Measurements from ENCODE around the gene RTP3. TPM values are rescaled to one million over a fixed set of nuclear protein-coding genes. Genes with fewer than 3 reads are reported as not detected.

The RTP3 gene
- total and polyA plus RNA-seq, 2 of the 8 experiments (the other 6 are each of a cell fraction or from before 2014, with no cell fraction given) = 0.08 TPM; not detected in 1

GRCh38 chr3:46544771-46545503 is 47.2 kb downstream of the RTP3 start:
- Histone ChIP-seq H3K79me1 (ENCODE audit: low read depth, low read length) (no peaks in the 10 kb centered on the region), H4K5ac (ENCODE audit: insufficient read length, low read depth, low read length) (peak overlapping the region; percentile 4), H3K79me2 (ENCODE audit: control insufficient read depth in 1 of 2, insufficient read depth in 2 of 2, low read length in 2 of 2) (no peaks in the 10 kb centered on the region; a peak in 1 of 4 replicates), H3K36me3 (ENCODE audit: control insufficient read depth in 2 of 4, insufficient read depth in 4 of 4, low read length in 3 of 4) (peaks cover 0 to 10% (median 3%) of the 10 kb centered on the region in 4 experiments; a peak in 2 of 8 replicates), H3K18ac (ENCODE audit: extremely low read depth, low read length) (peak overlapping the region; percentile 82), H3K14ac (ENCODE audit: insufficient read length) (no peak overlapping the region), H2BK5ac (ENCODE audit: low read depth, low read length) (peak overlapping the region; percentile 89), H4K91ac (replicated peaks; ENCODE audit: insufficient read length, low read length) (peak overlapping the region; percentile 96), H2BK15ac (ENCODE audit: low read length) (peak overlapping the region; percentile 3; the same call in 1 of the 2 replicates), H3K27ac (ENCODE audit: low read depth, low read length) (peak overlapping the region; percentile 29), H2BK120ac (replicated peaks; ENCODE audit: low read depth, low read length) (peak overlapping the region; percentile 89), H2BK20ac (ENCODE audit: low read length) (peak overlapping the region; percentile 77), H4K8ac (ENCODE audit: extremely low read depth, insufficient read depth, low read length) (no peak overlapping the region), H3K9me3 (ENCODE audit: insufficient read depth in 2 of 2, low read depth in 1 of 2, low read length in 1 of 2) (peaks cover 12 to 17% of the 10 kb centered on the region in 2 experiments), H3K56ac (replicated peaks; ENCODE audit: insufficient read length, low read depth, low read length) (peak overlapping the region; percentile 8), H3K23ac (ENCODE audit: insufficient read length) (no peak overlapping the region), H3K27me3 (replicated peaks in 1 of 4; ENCODE audit: control insufficient read depth in 3 of 4, extremely low read depth in 1 of 4, insufficient read depth in 3 of 4, low read length in 3 of 4) (no peaks in the 10 kb centered on the region), H3K23me2 (ENCODE audit: low read depth, low read length) (no peaks in the 10 kb centered on the region), H3K9ac (replicated peaks in 1 of 4; ENCODE audit: extremely low read depth in 1 of 4, low read depth in 3 of 4, low read length in 3 of 4) (no peak overlapping the region; a peak in 1 of 7 replicates), H4K20me1 (replicated peaks in 1 of 2; ENCODE audit: control insufficient read depth in 1 of 2, insufficient read depth in 2 of 2, low read length in 2 of 2) (no peaks in the 10 kb centered on the region), H2BK12ac (ENCODE audit: low read depth, low read length) (peak overlapping the region; percentile 99), H3K4me2 (ENCODE audit: insufficient read depth in 1 of 2, low read depth in 2 of 2, low read length in 2 of 2) (peak overlapping the region in 1 of 2 experiments; percentile 50; a peak in 3 of 4 replicates), H3K4ac (replicated peaks; ENCODE audit: insufficient read length, low read depth, low read length) (peak overlapping the region; percentile 79), H2AK5ac (ENCODE audit: low read depth, low read length) (peak overlapping the region; percentile 84), H2AFZ (ENCODE audit: low read length) (no peak overlapping the region), H3K4me3 (ENCODE audit: extremely low read depth in 1 of 4, insufficient read depth in 2 of 4, low read depth in 3 of 4, low read length in 4 of 4) (peak overlapping the region in 1 of 4 experiments; percentile 19; a peak in 1 of 8 replicates), H3K4me1 (replicated peaks in 1 of 4; ENCODE audit: control insufficient read depth in 3 of 4, insufficient read depth in 4 of 4, low read length in 3 of 4) (peaks cover 14 to 20% (median 16%) of the 10 kb centered on the region in 4 experiments)
- no peak for FAIRE-seq
- 85% methylated on average over 17 of the region's 17 CpGs; no CpG with 5 or more reads in 1 of the 2 experiments for WGBS, 2 experiments (ENCODE audit: extremely low coverage in 1 of 2, insufficient coverage in 1 of 2, insufficient read length in 1 of 2, insufficient replicate concordance in 2 of 2, low coverage in 1 of 2, low lambda C conversion rate in 2 of 2, missing lambda C conversion rate in 1 of 2)
- DNase-seq (ENCODE audit: low read depth in 1 of 2, low spot score in 2 of 2) = no peak
- ChIA-PET POLR2A (ENCODE audit: partially characterized antibody) (interaction anchor here (0.7 to 8.3 kb wide), 9 partner anchors 13 to 56 kb away, joined by 3 to 145 read pairs (median 6); a partner anchor contains a TSS), CTCF (ENCODE audit: partially characterized antibody) (interaction anchor here (0.8 to 3.1 kb wide), 5 partner anchors 14 to 116 kb away, joined by 3 to 20 read pairs (median 5); no protein-coding TSS in a partner anchor)
- TF ChIP-seq RXRA (IDR thresholded peaks at IDR 0.05; ENCODE audit: insufficient read depth, low read depth, low read length) = no peak
- TF ChIP-seq RAD21 (IDR thresholded peaks at IDR 0.05 in 1 of 2, conservative IDR thresholded peaks at IDR 0.05 in 1 of 2; ENCODE audit: low read depth in 2 of 2, low read length in 2 of 2) = peak; percentile 38 to 58; a peak in 3 of 4 replicates
